GM18951 (cell line): Measurements from ENCODE around the gene TMEM179B.
"Not testable (repeated sequence)": the region's sequence is repeated elsewhere in the genome, so short reads cannot be mapped to it uniquely, and the experiment has no call there.

Experiments
- POLR2A ChIP-seq: IDR thresholded peaks from 4 replicates; pipeline ENCODE4 v1.6.1; 2011; ENCODE audit warnings: mild to moderate bottlenecking; ENCODE audit not compliant: insufficient read length, insufficient read depth; ENCODE audit errors: extremely low read depth
- in situ Hi-C: fragments of 300-500 bp; cut with MboI; formaldehyde crosslinking; loops from one replicate; pipeline ENCODE4 v1.12.0; 2022; ENCODE audit warnings: low sequenced_read_pairs, mixed read lengths, inconsistent platforms; ENCODE audit not compliant: unreplicated experiment

Gene TMEM179B

DNA sequence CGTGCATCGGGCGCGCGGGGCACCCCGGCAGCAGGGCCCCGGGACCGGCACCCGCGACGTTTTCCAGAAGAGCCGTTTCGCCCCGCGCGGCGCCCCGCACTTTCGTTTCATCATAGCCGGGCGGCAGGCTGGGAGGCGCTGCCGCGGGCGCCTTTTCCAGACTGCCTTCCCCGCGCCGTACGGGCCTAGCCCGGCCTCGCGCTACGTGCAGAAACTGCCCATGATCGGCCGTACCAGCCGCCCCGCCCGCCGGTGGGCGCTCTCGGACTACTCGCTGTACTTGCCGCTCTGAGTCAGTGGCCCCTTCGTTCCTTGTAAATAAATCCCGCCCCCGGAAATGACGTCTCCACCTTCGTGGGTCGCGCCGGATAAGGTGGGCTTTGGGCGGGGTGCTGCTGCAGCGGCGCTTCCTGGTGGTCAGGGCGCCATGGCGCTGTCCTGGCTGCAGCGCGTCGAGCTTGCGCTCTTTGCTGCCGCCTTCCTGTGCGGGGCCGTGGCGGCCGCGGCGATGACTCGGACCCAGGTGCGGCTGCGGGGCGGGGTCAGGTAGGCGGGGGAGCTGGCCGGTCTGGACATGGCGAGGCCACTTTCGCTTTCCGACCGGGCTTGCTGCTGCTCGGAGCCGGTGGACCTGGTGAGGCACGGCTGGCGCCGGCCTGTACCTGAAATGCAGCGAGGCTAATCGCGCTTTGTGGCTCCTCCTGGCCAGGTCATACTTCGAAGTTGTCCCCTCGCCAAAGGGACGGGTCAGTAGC lies at the start of gene TMEM179B:
Gene TMEM179B, plus strand, starts transcription at position 398 of the 755 bp plus-strand sequence. Its CDS starts 30 bp downstream, at position 428.
- in situ Hi-C loops, result no loop called here
- TF ChIP-seq POLR2A, result peak; percentile 99

GRCh38 chr11:62747475-62748160 lies 39.6 kb upstream of the TMEM179B start:
- TF ChIP-seq POLR2A, result no peak
- in situ Hi-C loops, result no loop called here

- in situ Hi-C loops, result not testable (repeated sequence)
These were observed 37.3 kb upstream of the TMEM179B start for GRCh38 chr11:62749931-62750330.

DNA sequence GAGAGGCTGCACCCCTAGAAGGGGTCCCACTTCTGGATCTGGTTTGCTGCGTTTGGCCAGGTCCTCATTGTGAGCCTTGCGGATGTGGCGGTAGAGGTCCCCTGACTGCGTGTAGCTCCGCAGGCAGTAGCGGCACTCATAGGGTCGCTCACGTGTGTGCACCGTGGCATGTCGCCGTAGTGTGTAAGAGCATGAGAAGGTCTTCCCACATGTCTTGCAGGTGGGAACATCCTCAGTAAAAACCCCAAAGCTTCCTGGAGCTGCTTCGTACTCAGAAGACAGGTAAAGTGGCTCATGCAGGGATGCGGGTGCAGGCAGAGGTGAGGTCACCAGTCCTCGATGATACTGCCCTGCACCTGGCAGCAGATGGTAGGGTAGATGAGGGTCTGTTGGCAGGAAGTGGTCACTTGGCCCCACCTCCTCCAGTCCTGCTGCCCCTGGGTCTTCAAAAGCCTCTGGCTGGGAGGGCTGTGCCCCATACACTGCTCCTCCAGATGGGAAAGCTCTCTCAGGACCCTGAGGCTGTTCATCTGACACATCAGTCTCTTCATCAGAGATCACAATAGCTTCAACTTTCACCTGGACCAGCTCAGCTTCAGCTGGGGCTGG lies 34.9 kb upstream of the TMEM179B start:
- in situ Hi-C loops, result no loop called here
- no peak for TF ChIP-seq POLR2A

- in situ Hi-C loops, result no loop called here
- TF ChIP-seq POLR2A, result no peak
These were observed 34.0 kb upstream of the TMEM179B start for GRCh38 chr11:62752994-62753735.

- in situ Hi-C loops, result no loop called here
- peak; percentile 86 for TF ChIP-seq POLR2A
These were observed 33.2 kb upstream of the TMEM179B start, which contains the start of gene ZBTB3 for GRCh38 chr11:62753736-62754603. Gene ZBTB3, minus strand, starts transcription at chr11:62754160. Its CDS starts 496 bp downstream, at chr11:62753664.

DNA sequence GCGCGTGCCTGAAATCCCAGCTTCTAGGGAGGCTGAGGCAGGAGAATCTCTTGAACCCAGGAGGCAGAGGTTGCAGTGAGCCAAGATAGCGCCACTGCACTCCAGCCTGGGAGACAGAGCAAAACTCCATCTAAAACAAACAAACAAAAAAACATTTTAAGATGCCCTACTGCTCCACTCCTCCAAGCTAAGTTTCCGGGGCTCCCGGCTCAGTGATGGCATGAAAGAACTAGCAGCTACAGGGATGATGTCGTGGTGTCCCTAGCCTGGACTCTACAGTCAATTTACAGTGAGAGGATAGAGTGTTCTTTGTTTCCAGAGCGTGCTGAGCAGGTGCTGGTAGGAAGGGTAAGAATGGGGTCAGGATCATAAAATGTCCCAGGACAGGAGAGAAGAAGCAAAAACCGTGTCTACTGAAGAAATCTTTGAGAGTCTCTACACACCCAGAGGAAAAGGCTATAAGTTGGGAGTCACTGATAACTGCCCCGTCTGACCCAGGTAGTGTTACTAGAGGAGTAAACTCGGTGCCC lies 32.1 kb upstream of the TMEM179B start:
- in situ Hi-C loops, result no loop called here
- no peak for TF ChIP-seq POLR2A

DNA sequence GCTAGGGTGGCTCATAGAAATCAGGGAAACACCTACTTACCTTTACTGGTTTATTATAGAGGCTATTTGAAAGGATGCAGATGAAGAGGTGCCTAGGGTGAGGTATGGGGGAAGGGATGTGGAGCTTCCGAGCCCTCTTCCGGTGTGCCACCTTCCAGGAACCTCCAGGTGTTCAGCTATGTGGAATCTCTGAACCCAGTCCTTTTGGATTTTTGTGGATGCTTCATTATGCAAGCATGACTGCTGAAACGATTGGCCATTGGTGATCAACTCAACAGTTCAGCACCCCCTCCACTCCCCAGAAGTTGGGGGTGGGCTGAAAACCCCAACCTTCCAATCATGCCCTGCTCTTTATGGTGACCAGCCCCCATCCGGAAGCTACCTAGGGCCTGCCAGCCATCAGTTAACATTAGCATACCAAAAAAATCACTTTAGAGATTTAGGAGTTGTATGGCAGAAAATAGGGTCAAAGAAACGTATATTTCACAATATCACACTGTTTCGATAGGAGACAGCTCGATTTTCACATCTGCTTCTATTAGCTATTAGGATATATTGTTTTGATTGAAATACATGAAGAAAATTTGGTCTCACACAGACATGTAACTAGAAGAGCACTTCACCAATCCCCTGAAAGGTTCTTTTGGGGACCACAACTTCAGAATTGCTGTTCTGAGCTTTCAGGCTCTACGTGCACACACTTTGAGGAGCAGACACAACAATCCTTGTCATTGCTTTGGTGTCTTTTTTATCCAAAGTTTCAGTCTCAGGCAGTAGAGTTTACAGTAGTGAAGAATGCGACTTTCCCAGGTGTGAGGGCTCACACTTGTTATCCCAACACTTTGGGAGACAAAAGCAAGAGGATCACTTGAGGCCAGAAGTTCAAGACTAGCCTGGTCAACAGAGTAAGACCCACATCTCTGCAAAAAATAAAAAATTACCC lies 29.1 kb upstream of the TMEM179B start:
- in situ Hi-C loops, result no loop called here
- TF ChIP-seq POLR2A, result no peak

DNA sequence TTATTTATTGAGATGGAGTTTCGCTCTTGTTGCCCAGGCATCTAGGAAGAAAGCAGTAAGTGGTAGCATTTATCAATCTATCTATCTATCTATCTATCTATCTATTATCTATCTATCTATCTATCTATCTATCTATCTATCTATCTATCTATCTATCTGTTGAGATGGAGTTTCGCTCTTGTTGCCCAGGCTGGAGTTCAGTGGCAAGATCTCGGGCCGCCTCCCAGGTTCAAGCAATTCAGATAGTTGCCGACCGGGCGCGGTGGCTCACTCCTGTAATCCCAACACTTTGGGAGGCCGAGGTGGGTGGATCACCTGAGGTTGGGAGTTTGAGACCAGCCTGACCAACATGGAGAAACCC lies 26.4 kb upstream of the TMEM179B start:
- in situ Hi-C loops, result not testable (repeated sequence)

DNA sequence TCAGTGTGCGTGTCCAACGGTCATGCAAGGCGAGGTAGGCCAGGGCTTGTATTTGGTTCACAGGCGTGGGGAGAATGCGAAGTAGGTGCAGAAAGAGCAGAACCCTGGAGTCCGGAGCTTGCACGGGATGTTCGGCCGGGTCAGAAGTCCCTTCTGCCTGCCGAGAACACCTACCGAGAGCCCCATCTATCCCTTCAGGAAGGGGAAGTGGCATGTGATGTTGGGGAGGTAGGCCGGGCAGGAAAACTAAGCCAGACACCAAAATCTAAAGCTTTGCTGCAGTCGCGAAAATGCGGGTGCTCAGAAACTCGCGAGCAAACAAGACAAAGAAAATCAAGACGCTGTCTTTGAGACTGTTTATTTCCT lies 16.4 kb upstream of the TMEM179B start:
- in situ Hi-C loops, result no loop called here
- TF ChIP-seq POLR2A, result no peak
